HG02840 (cell line): ENCODE data around the gene AOC1.
"Not testable (repeated sequence)": the region's sequence is repeated elsewhere in the genome, so short reads cannot be mapped to it uniquely, and the experiment has no call there.

Experiments used
- ATAC-seq: cut with Tn5 transposase; IDR thresholded peaks from one replicate; pipeline ENCODE4 v1.9.1; 2021; ENCODE audit warnings: mild to moderate bottlenecking, moderate library complexity, moderate number of reproducible peaks; ENCODE audit not compliant: unreplicated experiment, low FRiP score

AOC1 gene, protein sequence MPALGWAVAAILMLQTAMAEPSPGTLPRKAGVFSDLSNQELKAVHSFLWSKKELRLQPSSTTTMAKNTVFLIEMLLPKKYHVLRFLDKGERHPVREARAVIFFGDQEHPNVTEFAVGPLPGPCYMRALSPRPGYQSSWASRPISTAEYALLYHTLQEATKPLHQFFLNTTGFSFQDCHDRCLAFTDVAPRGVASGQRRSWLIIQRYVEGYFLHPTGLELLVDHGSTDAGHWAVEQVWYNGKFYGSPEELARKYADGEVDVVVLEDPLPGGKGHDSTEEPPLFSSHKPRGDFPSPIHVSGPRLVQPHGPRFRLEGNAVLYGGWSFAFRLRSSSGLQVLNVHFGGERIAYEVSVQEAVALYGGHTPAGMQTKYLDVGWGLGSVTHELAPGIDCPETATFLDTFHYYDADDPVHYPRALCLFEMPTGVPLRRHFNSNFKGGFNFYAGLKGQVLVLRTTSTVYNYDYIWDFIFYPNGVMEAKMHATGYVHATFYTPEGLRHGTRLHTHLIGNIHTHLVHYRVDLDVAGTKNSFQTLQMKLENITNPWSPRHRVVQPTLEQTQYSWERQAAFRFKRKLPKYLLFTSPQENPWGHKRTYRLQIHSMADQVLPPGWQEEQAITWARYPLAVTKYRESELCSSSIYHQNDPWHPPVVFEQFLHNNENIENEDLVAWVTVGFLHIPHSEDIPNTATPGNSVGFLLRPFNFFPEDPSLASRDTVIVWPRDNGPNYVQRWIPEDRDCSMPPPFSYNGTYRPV

DNA sequence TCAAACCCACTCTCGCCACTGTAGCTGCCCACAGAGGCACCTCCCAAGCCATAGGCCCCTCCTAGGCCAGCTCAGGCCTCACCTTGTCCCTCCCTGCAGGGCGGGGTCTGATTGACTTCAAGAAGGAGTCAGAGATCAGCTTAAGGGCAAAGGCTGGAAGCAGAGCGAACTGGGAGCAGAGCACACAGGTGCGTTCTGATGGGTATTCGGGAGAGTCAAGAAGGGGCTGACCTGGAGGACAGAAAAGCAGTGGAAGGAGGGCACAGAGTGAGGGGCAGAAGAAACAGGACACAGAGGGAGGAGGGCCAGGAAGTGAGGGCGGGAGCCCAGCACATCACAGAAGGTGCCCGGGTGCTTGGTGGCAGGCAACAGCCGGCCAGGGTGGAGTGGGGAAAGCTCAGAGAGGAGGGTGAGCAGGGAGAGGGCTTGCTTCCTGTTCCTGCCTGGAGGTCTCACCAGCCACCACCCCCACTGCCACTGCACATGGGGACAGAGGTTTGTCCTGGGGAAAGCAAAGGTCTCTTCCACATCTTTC is at the start of gene AOC1:
Gene AOC1 (plus strand): TSS at position 147 of the 535 bp plus-strand sequence. CDS start 3,954 bp downstream, outside the sequence.
- ATAC-seq = no peak

DNA sequence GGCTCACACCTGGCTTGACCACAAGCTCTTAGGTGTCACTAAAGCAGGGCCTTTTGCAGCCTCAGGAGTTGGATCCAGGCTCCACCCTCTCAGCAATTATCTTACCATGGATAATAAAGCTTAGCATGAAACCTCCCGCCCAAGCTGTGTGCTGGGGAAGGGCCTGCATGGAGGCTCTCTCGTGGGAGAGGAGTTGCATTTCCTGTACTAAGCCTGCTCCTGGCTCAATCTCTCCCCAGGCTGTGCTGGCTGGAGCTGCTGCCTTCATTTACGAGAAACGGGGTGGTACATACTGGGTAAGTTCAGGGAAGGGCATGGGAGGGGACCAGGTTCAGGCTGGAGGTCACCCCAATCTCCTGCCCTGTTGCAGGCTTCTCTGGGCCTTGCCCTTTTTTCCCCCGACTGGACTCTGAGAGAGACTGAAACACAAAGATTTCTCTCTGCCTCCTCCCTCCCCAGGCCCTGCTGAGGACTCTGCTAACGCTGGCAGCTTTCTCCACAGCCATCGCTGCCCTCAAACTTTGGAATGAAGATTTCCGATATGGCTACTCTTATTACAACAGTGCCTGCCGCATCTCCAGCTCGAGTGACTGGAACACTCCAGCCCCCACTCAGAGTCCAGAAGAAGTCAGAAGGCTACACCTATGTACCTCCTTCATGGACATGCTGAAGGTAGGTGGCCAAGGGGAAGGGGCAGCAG is 49.0 kb upstream of the AOC1 start:
- ATAC-seq = no peak

DNA sequence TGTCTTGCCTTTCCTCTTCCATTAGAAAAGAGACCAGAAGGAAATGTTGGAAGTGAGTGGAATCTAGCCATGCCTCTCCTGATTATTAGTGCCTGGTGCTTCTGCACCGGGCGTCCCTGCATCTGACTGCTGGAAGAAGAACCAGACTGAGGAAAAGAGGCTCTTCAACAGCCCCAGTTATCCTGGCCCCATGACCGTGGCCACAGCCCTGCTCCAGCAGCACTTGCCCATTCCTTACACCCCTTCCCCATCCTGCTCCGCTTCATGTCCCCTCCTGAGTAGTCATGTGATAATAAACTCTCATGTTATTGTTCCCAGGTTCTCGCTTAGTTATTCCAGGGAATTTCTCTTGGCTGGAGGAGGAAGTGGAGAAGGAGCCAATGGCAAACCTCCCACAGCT is 47.5 kb upstream of the AOC1 start:
- ATAC-seq = no peak

DNA sequence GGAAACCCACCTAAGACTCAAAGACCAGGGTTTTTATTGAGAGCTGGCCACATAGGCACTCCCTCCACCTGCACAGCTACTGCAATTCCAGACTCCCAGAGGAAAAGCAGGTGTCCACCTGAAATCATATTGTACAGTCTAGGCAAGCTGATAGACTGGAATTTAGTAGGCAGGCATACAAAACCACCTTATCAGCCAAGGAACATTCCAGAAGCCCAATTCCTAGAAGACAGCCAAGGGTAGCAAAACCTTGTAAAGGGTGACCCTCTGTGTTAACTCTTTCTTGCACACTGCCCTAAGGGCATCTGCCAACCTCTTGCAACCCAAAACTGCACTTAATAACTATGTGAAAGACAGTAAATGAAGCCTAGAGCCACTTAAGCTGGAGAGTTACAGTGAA is 46.5 kb upstream of the AOC1 start:
- no peak for ATAC-seq

DNA sequence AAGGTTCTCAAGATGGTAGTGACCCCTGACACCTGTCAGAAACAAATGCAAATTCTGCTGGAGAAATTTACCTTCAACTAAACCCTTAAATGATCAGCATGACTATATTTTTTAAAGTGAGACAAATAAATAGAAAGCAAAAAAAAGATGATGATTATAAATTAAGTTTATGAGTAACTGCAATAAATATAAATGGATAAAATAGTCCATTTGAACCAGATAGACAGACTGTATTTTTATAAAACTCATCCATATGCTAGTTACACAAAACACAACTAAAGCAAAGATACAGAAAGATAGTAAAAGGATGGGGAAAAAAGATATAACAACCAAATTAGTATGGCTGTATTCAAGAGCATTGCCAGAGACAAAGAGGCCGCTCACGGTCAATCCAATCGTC is 45.9 kb upstream of the AOC1 start:
- no peak for ATAC-seq

DNA sequence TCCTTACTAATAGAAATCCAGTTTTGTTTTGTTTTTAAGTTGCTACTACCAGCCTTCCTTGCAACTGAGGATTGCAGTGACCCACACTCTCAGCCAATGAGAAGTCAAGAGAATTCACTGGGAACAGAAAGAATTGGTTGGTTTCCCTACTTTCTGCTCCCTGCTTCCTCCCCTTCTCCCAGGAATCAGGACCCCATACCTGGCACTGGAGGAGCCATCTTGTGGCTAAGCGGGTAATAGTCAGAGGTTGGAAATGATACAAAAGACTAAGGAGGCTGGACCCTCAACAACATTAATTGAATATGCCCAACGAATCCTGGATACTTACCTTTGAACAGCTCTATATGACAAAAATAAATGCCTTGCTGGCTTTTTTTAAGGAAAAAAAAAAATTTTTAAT is 45.5 kb upstream of the AOC1 start:
- no peak for ATAC-seq

DNA sequence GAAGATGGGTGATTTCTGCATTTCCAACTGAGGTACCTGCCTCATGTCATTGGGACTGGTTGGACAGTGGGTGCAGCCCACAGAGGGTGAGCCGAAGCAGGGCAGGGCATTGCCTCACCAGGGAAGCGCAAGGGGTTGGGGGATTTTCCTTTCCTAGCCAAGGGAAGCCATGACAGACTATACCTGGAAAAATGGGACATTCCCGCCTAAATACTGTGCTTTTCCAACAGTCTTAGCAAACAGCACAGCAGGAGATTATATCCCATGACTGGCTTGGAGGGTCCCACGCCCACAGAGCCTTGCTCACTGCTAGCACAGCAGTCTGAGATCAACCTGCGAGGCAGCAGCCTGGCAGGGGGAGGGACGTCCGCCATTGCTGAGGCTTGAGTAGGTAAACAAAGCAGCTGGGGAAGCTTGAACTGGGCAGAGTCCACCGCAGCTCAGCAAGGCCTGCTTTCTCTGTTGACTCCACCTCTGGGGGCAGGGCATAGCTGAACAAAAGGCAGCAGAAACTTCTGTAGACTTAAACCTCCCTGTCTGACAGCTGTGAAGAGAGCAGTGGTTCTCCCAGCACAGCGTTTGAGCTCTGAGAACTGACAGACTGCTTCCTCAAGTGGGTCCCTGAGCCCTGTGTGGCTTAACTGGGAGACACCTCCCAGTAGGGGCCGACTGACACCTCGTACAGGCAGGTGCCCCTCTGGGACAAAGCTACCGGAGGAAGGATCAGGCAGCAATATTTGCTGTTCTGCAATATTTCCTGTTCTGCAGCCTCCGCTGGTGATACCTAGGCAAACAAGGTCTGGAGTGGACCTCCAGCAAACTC is 44.5 kb upstream of the AOC1 start:
- ATAC-seq = not testable (repeated sequence)

DNA sequence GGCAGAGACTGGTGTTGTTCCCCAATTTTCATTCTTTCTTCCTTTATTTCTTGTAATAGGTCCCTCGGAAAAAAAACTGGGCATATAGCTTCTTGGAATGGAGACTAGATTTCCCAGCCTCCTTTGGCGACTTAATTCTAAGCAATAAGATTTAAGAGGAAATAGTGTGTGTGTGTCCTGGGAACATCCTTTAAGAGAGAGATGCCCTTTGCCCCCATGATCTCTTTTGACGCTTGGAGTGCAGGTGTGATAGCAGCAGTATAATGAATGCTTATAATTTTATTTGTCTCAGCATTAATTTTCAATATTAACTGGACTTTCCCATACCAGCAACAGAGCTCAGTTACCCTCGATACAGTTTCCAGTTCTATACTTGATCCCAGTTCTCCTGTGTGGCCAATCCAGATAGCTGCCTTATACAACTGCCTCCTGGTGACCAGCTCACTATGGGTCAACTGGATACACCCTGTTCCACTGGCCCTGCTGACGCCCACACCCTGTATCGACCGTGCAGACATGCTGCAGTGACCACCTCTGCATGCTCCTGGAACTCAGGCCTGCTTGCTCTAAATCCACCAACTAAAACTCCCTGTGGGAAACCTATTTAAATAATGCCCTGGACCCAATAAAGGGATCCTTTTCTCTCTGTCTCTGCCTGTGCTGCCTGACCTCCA is 37.9 kb upstream of the AOC1 start:
- no peak for ATAC-seq

DNA sequence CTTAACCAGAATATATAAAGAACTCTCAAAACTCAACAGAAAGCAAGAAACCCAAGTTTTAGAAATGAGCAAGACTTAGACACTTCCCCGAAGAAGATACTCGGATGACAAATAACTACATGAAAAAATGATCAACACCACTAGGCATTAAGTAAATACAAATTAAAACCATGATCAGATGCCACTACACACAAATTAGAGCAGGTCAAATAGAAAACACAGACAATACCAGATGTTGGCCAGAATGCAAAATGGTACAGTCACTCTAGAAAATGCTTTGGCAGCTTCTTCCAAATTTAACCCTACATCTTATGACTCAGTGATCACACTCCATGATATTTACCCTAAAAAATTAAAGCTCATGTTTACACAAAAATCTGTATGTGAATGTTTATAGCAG is 33.3 kb upstream of the AOC1 start:
- ATAC-seq = no peak

DNA sequence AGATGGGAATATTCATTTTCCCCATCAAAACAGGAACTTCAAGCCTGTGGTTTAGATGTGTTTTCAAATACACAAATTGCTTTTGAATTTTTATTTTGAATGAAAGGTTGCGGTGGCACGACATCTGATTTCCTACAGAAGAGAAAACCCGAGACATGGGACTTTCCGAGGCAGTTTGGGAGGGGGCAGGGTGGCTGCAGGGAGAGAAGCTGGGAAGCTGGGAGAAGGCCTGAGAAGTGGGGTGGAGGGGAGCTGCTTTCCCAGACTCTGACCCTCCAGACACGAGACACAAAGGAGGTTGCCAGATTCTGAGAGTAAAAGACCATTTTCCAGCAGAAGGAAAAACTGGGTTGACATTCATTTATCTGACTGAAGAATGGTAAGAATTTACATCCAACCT is 32.2 kb upstream of the AOC1 start:
- ATAC-seq = no peak

DNA sequence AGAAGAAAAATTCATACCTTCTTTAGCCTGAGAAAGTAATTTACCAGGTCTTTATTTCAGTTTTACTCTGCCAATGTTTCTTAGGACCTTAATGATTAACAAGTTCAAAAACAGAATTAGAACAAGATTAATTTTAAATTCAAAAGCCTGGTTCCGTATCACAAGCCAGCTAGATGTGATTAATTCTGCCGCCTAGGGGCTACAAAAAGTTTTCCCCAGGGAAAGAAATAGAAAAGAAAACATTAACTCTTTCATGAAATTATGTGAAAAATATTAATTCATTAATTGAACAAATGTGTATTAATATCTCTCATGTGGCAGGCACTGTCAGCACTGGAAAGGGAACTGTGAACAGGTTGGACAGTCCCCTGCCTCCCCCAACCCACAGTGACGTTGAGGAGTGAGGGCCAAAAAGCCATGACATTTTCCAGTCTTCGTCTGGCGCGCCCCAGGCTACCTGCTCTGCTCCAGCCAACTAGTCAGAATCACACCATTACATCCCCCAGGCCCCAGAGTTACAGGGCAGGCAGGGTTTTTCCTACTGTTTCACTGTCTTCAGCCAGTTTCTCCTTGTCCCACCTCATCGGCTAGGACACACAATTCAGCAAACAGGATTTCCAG is 31.6 kb upstream of the AOC1 start:
- no peak for ATAC-seq

DNA sequence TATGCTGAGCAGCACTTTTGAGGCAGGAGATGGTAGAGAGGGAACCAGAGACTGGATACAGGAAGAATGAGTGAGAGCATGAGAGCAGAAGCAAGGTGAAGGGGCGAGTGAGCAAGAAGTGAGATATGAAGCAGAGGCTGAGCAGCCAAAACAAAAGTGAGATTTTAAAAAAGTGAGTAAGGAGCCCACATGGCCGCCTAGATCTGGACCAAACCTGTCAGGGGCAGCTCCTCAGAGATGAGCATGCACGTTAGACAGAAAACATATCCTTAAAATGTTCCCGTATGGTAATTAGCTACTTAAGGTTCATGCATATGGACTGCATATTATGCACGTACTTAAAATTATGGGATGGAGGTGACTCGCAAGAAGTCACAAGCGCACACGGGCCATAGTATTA is 29.3 kb upstream of the AOC1 start:
- no peak for ATAC-seq

DNA sequence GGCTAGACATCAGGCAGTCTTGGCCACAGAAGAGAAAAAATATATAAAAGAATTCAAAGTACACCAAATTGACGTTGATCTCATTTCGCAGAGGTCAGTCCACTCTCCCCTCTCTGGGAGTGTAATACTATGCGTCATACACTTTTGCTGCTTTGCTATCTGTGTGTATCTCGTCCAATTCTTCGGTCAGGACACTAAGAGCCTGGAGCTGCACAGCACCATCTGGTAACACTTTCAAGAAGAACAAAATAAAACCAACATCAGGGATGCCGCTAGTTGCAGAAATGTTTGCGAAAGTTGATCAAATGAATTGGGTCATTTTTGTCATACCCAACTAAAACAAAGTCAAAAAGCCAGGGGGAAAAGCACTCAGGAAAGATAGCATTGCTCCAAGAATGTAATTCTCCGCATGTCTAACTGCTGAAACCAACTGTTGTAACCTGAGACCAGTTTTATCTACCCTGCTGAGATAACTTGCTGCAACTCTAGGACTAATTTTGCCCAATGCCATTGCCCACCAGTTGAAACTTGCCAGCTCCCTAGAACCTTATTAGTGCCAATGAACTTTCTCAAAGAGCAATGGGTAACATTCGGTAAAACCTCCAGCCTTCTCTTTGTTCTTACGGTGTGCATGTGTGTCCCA is 28.7 kb upstream of the AOC1 start:
- no peak for ATAC-seq

DNA sequence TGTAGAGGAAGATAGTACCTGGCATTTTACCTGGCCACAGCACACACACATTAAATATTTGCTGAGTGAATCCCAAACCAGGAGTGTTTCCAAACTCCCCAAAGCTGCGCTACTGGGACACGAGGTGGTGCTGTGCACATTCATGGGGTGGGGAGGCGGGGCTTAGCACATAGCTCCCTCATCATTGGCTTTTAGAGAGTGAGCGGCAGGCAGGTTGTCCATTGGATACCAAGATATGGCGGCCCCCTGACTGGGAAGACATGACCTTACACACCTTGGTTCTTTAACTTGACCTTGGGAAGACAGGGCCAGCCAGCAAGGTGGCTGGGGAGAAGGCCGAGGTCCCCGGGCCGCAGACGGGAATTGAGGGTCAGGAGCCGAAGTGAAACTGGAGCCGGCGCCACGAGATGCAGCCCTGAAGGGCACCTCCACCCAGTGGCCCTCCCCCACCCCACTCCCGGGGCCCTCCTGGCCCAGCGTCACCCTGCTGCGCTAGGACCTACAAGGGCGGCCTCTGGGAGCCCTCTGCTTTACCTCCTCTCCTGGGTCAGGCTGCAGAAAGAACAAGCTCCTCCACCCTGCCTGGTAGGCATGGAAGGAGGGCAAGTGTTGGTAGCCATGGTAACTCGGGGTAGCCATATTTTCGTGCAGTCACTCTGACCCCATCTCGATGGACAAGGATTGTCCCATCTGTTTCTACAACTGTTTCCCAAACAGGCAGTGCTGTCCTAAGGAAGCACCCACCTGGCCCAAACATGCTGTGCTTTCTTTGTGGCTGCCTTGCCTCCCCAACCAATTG is 27.7 kb upstream of the AOC1 start:
- no peak for ATAC-seq

DNA sequence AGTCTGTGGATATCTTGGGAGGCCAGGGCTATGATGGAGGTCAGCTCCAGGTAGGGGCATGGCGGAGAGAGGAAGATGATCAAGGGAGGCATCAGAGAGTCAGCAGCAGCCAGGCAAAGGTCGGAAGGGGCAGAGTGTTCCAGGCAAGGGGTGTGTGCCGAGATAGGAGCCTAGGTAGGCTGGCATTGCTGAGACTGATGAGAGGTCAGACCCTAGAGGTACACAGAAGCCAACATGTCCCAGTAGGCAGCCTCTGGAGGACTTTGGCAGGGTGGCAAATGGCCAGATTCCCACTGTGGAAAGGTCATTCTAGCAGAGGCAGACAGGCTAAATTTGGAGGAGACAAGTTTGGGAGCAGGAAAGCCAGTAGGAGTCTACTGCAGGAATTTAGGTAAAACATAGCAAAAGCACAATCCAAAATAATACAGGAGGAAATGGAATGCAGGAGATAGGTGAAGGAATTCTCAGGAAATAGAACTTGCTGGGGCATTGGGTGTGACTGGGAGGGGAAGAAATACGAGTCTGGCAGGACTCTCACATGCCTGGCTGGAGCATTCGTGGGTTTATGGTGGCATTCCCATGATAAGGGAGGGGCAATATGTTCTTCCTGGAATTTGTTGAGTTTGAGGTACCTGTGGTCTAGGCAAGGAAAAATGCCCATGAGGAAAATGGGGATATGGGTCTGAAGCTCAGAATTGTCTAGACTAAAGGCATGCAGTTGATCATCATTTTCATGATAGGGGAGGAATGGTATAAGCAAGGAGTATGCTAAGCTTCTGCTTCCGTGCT is 26.1 kb upstream of the AOC1 start:
- no peak for ATAC-seq

DNA sequence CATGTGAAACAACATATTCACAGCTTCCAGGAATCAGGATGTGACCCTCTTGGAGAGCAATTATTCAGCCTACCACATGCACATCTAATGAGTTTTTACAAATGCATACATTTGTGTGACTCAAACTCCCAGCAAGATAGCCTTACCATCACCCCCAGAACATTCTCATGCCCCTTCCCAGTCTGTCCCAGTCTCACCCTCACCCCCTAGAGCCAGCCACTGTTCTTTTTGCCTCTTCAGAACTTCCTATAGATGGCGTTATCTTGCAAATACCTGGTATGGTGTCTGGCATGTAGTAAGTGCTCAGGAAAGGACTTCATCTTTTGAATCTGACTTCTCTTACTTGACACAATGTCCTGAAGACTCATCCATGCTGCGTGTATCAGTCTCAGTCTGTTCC is 23.9 kb upstream of the AOC1 start:
- ATAC-seq = no peak

DNA sequence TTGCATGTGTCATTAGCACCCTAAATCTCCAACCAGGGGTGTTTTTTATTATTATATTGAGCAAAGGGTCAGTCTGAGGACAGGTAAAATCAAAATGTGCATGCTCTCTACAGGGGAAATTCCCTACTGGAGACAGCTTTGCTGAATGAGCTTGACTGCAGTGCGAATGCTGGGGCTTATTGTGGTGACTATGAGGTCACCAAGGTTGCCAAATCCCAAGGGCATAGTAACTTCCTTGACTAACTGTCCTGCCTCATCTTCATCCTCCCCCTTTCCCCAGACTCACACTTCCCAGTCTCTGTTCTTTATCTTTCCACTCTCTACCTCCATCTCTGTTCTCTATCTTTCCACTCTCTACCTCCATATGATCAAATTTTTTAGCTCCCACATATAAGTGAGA is 22.9 kb upstream of the AOC1 start:
- no peak for ATAC-seq
